HEK293T (cell line): Measurements from ENCODE around the gene BHLHE41.

ENCODE experiments used
- CTBP1 ChIP-seq: fragments of 450-650 bp; IDR thresholded peaks from 2 replicates; pipeline ENCODE4 v1.6.1; 2016; ENCODE audit warnings: borderline replicate concordance
- FOXK2 ChIP-seq: fragments of 450-650 bp; IDR thresholded peaks from 2 replicates; pipeline ENCODE4 v1.6.1; 2016; ENCODE audit warnings: mild to moderate bottlenecking
- FOXM1 ChIP-seq: fragments of 450-650 bp; IDR thresholded peaks from 2 replicates; pipeline ENCODE4 v1.6.1; 2017; ENCODE audit warnings: mild to moderate bottlenecking, borderline replicate concordance
- HDGF ChIP-seq: fragments of 450-650 bp; IDR thresholded peaks from 2 replicates; pipeline ENCODE4 v1.6.1; 2017; ENCODE audit warnings: antibody characterized with exemption, borderline replicate concordance
- SP1 ChIP-seq: fragments of 450-650 bp; IDR thresholded peaks from 2 replicates; pipeline ENCODE4 v1.6.1; 2017
- SUZ12 ChIP-seq: fragments of 450-650 bp; IDR thresholded peaks from 2 replicates; pipeline ENCODE4 v1.6.1; 2016; ENCODE audit warnings: mild to moderate bottlenecking

- no peak for TF ChIP-seq SP1
- TF ChIP-seq FOXK2, result no peak
- no peak for TF ChIP-seq SUZ12
- no peak for TF ChIP-seq HDGF
- TF ChIP-seq CTBP1, result no peak
- no peak for TF ChIP-seq FOXM1
These were observed 8.7 kb upstream of the BHLHE41 start for GRCh38 chr12:26133521-26133920.
